GM19193 (cell line): ENCODE measurements around the gene PLA2G5.

Source experiments
- POLR2A ChIP-seq: IDR thresholded peaks from 4 replicates; pipeline ENCODE4 v1.6.1; 2011; ENCODE audit not compliant: insufficient read depth, insufficient read length; ENCODE audit errors: extremely low read depth

The PLA2G5 gene, protein sequence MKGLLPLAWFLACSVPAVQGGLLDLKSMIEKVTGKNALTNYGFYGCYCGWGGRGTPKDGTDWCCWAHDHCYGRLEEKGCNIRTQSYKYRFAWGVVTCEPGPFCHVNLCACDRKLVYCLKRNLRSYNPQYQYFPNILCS

DNA sequence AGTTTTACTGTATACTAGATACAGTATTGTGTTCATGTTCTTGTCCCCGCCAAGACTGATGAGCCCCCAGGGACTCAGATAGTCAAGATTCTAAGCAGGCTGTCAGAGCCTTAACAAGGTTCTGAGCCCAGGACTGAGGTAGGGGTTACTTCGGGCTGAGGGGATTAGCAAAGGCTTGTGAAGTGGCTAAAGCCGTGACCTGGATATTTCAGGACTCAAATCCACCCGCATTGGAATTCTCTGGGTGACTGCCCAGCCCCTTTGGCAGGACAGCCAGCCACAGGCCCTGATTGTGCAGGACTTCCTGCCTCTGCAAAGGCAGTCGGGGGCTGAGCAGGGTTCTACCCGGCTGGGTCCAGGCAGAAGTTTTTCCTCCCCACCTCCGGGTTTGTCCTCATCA lies at the start of gene PLA2G5:
PLA2G5 (plus strand) TSS at position 321 of the 400 bp plus-strand sequence. CDS start 14,637 bp downstream, outside the sequence.
- TF ChIP-seq POLR2A = no peak

DNA sequence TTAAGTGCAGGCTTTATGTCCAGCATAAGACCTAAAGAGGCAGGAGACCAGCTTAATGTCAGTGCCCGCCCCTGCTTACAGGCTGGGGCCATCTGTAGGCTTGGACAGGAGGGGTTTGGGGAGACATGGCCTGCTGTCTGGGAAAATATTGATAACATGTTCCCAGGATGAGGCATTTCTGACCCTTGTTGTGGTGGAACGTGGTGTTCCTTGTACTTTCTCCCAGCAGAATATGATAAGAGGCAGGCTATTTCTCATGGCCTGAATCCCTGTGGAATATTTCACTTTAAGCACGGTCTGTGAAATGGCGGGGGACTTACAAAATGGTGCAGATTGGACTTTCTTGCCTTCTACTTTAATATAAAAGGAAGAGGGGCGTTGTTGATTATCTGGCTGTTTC lies 41.9 kb upstream of the PLA2G5 start:
- TF ChIP-seq POLR2A = no peak

DNA sequence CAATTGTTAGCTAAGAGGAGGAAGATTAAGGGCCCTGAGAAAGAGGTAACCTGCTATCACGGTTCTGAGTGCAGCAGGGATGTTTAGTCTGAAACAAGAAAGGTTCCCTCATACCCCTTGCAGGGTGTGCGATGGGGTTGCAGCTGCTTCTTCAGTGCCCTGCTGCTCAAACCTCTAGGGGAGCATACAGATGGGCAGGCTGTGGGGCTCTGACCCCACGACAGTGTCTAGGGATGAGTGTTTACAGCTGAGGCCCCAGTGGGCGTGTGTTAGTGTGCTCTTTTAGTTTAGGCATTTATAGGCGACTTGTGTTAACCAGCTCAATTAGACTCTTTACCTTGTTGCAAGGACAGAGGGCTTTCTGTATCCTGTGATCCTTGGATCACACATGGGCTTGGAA lies 41.3 kb upstream of the PLA2G5 start:
- no peak for TF ChIP-seq POLR2A

DNA sequence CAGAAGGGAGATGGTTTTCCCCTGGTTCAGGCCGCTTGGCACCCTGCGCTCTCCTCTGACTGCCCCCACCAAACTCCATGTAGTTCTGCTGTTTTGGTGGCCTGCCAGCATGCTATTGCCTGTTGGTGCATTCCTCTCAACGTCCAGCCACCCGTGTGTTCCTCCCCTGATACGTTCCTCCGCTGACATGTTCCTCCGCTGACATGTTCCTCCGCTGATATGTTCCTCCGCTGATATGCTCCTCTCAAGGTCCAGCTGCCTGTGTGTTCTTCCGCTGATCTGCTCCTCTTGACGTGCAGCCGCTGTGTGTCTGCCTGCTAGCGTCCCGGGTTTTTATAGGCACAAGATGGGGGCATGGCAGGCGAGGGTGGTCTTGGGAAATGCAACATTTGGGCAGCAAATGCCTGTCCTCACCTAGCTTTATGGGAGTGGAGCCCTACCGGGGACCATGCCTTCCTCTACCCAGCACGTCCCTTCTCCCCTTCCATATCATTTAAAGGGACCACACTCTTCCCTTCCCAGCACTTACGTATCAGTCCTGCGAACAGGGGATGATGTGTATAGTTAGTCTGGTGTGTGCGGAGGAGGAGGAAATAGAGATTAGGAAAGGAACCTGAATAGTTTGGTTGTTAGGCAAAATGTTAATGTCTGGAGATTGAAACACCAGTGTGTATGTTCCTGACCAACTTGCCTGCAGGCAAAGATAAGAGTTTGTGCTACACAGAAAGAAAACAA lies 40.6 kb upstream of the PLA2G5 start:
- TF ChIP-seq POLR2A = no peak

DNA sequence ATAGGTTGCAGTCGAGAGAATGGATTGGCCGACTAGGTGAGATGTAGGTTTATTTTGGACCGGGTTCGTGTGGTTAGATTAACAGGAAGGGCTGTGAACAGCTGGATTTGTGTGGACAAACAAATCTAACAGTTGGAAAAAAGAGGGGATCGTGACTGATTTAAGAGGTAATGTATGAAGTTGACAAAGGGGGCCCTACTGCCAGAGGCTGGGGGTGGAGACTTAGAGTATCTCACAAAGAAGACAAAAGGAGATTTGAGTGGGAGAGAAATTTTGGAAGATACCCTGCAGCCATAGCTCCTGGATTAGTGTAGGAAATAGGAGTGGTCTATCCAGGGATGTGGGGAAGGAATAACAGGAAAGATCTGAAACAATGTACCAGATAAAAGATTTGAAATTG lies 38.8 kb upstream of the PLA2G5 start:
- no peak for TF ChIP-seq POLR2A

DNA sequence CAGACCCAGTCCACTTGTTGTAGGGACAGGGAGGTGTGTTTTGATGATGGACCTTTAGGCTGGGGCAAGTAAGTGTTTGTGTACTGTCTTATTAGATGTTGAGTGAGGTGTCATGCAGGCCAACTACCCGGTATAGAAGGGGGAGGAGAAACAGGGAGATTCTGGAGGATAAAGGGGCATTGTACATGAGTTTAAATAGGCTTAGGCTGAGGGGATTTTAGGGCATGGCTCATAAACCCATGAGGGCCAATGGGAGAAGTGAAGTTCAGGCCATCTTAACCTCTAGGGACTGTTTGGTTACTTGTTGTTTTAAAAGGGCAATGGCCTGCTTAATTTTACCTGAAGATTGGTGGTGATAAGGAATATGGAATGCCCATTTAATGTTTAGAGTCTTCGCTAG lies 38.2 kb upstream of the PLA2G5 start:
- TF ChIP-seq POLR2A = no peak

DNA sequence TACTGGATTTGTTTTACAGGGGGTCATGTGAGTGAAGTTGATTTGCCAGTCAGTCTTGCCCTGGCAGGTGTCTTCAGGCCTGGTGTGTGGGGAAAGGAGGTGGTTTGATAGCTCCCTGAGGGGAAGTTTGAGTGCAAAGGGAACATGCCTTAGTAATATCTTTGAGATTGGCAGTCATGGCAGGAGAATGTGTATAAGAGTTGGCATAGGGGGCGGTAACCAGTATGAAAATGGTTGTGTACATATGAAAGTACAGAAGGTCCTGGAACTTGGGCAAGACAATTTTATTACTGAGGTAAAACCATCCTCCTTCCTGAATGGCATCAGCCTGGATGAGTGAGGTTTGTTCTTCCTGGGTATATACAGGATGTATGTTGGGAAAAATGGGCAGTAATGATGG lies 37.6 kb upstream of the PLA2G5 start:
- TF ChIP-seq POLR2A = no peak

DNA sequence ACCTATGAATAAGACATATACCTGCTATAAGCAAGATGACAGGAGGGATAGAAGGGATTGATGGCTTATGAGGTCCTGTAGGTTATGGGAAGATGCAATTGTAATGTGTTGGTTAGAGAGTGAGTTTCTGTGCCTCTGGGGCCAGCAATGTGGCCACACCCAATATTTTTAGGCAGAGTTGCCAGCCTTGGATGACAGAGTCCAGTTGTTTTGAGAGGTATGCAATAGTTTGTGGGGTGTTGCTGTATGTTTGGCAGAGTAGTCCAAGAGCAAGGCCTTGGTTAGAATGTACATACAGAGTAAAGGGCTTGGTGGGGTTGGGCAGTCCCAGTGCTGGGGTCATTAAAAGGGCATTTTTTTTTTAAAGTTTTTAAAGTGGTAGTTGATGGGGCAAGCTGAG lies 36.6 kb upstream of the PLA2G5 start:
- no peak for TF ChIP-seq POLR2A

DNA sequence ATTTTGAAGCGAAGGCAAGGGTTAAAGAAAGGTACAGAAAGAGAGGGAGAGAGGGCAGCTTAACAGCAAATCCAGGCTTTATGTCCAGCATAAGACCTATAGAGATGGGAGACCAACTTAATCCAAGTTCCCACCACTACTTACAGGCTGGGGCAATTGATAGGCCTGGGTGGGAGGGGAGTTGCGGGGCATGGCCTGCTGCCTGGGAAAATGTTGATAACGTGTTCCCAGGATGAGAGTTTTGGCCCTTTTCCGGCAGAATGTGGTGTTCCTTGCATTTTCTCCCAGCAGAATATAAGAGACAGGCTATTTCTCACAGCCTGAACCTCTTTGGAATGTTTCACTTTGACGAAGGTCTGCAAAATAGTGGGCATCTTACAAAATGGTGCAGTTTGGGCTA lies 34.9 kb upstream of the PLA2G5 start:
- TF ChIP-seq POLR2A = no peak

DNA sequence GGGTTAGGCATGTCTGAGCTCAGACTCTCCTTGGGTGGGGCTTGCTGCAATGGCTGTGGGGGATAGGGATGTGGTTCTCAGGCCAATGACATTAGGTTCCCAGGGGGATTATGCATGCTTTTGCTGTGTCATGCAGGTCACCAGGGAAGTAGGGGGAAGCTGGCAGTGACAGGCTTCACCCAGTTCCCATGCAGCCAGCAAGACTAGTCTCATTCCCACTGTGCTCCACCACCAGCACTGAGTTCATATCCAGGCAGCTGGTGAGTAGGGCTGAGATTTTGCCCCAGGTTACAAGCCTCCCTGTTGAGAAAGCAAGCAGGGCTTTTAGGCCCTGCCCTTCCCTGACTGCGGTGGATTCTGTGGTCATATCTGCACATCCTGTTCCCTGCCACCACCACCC lies 32.1 kb upstream of the PLA2G5 start:
- no peak for TF ChIP-seq POLR2A

DNA sequence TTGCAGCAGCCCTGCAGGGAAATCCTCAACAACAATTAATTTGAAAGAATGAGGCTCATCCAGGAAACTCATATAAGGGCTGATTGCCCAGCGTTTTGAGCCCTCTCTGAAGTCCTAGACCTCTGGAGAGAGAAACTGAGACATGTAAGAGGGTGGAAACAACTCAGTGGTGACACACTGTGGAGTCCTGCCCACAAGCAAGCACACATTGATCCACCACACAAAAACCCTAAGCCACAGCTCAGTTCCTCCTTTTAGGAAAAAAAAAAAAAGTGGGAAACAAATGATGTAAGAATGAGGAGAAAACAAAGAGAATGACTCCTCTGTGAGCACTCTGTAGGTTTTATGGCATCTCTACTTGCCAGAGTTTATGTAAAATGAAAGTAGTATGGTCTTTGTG lies 22.9 kb upstream of the PLA2G5 start:
- TF ChIP-seq POLR2A = no peak

DNA sequence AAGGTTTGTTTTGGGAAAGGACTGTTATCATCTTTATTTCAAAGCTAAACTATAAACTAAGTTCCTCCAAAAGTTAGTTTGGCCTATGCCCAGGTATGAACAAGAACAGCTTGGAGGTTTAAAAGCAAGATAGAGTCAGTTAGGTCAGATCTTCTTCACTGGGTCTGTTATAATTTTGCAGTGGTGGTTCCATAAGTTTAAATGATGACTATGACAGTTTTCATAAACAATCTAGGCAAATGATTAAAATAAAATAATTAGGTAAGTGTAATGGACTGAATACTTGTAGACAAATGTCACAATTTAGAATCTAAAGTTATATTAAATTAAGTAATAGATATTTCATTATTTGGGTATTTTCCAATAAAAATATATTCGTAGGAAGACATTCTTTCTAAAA lies 21.4 kb upstream of the PLA2G5 start:
- TF ChIP-seq POLR2A = no peak

DNA sequence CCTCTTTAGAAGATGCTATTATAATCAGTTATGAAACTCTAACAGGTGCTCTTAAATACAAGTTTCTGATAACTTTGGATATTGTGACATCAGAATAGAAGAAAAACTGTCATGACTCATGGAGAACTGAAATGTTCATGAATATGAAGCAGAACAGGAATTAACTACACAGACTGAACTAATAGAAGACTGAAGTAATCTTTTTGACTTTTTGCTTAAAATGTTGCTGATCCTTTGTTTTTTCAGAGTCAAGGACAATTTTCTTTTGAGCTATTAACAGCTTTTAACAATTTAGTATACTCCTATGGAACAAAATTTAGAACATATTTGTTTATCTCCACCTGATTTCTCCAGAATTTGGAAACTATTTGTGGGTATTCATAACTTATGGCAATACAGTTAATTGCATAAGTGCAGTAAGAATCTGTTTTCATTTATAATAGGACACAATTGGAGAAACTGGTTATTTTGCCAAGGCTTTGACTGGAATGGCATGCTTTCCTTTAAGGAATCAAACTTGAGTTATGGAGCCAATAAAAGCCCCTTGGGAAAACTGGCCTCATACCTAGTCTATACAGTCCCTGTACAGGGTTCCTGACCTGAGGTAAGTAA lies 18.7 kb upstream of the PLA2G5 start:
- TF ChIP-seq POLR2A = no peak

DNA sequence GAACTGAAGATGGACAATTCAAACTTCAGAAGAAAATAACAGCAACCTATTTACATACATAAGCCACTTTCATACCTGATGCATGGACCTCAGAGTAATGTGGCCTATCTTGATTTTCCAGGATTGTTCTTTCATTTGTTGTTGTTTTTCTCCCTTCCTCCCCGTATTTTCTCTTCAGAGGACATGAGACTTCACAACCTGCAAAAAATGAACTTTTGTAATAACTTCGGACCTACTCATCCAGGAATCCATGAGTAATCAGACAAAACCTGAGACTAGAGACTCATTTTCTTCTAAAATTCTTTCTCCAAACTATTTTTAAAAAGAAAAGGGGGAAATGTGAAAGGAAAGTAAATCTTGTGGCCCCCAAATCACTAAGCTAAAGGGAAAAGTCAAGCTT lies 17.6 kb upstream of the PLA2G5 start:
- no peak for TF ChIP-seq POLR2A

DNA sequence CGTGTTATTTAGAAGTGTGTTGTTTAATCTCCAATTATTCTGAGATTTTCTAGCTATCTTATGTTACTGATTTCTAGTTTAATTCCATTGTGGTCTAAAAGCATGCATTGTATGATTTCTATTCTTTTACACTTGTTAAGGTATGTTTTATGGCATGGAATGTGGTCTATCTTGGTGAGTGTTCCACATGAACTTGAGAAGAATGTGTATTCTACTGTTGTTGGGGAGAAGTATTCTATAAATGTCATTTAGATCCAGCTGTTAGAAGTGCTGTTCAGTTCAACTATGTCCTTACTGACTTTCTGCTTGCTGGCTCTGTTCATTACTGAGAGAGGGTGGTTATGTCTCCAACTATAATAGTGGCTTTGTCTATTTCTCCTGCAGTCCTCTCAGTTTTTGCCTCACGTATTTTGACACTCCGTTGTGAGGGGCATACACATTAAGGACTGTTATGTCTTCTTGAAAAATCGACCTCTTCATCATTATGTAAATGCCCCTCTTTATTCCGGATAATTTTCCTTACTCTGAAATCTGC lies 12.0 kb upstream of the PLA2G5 start:
- TF ChIP-seq POLR2A = no peak

DNA sequence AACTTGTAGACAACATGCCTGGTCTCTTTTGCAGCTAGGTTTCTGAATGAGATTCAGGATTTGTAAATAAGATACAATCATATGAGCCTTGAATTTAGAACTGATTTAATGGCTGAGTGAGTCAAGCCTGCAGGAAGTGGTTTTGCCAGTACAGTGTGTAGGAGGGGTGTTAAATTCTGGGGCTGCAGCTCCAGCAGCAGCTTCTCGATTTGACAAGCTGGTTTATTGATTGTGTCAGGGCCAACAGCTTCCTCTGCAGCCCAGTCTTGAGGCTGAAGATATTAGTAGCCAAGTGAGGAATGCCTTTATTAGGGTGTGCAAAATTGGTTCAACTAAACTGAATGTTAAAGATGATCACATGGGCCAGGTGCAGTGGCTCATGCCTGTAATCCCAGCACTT lies 11.5 kb upstream of the PLA2G5 start:
- TF ChIP-seq POLR2A = no peak
